Measurements from ENCODE around the gene FTCD.

- no peak for TF ChIP-seq CTCF (IDR thresholded peaks at IDR 0.05 in 8 of 11, conservative IDR thresholded peaks at IDR 0.05 in 3 of 11)
- no peak for TF ChIP-seq POLR2A (IDR thresholded peaks at IDR 0.05)
- TF ChIP-seq POLR2AphosphoS5 (IDR thresholded peaks at IDR 0.05) = no peak
Observed at GRCh38 chr21:46161633-46162592, 6.5 kb upstream of the FTCD start.
